Peyer's patch (tissue), 4 donors: ENCODE measurements around the gene RPL21. TPM values are rescaled to one million over a fixed set of nuclear protein-coding genes. Genes with fewer than 3 reads are reported as not detected.

Source experiments
- DNase-seq, 3 donors: peaks; one replicate each; pipeline ENCODE4 v3.0.0-alpha.2; 2017 to 2019
- H3K27ac ChIP-seq, 4 donors: fragments of 200-600 bp; sonication (generic); one replicate each; pipeline ENCODE4 v1.5.1; 2016 to 2019
- H3K27me3 ChIP-seq, 2 donors: fragments of 200-600 bp; sonication (generic); one replicate each; pipeline ENCODE4 v1.5.1; 2019
- H3K36me3 ChIP-seq, 3 donors: fragments of 200-600 bp; sonication (generic); one replicate each; pipeline ENCODE4 v1.5.1; 2016 to 2019
- H3K4me1 ChIP-seq, 4 donors: fragments of 200-600 bp; sonication (generic); one replicate each; pipeline ENCODE4 v1.5.1; 2016 to 2019
- H3K4me3 ChIP-seq, 4 donors: fragments of 200-600 bp; sonication (generic); 1 replicate in 3 of 4; 2 replicates in 1 of 4; pipeline ENCODE4 v1.5.1; 2016 to 2019; ENCODE audit warnings: mild to moderate bottlenecking in 1 of 4
- H3K9me3 ChIP-seq, 4 donors: fragments of 200-600 bp; sonication (generic); one replicate each; pipeline ENCODE4 v1.5.1; 2016 to 2019; ENCODE audit warnings: mild to moderate bottlenecking in 1 of 4
- POLR2A ChIP-seq, 2 donors: fragments of 450-650 bp; IDR thresholded peaks; one replicate each; pipeline ENCODE4 v1.5.1; 2017; ENCODE audit warnings: antibody characterized with exemption in 2 of 2, mild to moderate bottlenecking in 2 of 2, moderate library complexity in 2 of 2
- total RNA-seq, 4 donors: library from RNA; depleted of rRNA; stranded (reverse); fragments of >200 nt; gene quantifications; one replicate each; pipeline ENCODE4 v1.1.0, GENCODE V29; 2016
- TF ChIP-seq, protein P1 (sequence below), 6 experiments: fragments of 450-650 bp in 4 of 6; fragments of 200-600 bp in 2 of 6; sonication (generic) in 1 of 6; IDR thresholded peaks; one replicate each; pipeline ENCODE4 v1.5.1; 2017 to 2019; ENCODE audit warnings: antibody characterized with exemption in 6 of 6, mild to moderate bottlenecking in 3 of 6, moderate library complexity in 1 of 6

The RPL21 gene
- total RNA-seq, result 100 to 1,000 TPM; 179 to 828 (median 278) TPM

- Histone ChIP-seq H3K9me3 (no peaks in the 10 kb centered on the region), H3K4me1 (peaks cover 0 to 30% (median 0%) of the 10 kb centered on the region in 4 donors), H3K36me3 (peaks cover 0 to 26% (median 0%) of the 10 kb centered on the region in 3 donors), H3K27me3 (no peaks in the 10 kb centered on the region), H3K4me3 (peak within 1 kb of the TSS; percentile 72 to 97 (median 80)), H3K27ac (peak within 1 kb of the TSS; percentile 86 to 96 (median 91))
- TF ChIP-seq POLR2A (IDR thresholded peaks at IDR 0.05), result peak; percentile 68 to 80
- TF ChIP-seq, protein P1, sequence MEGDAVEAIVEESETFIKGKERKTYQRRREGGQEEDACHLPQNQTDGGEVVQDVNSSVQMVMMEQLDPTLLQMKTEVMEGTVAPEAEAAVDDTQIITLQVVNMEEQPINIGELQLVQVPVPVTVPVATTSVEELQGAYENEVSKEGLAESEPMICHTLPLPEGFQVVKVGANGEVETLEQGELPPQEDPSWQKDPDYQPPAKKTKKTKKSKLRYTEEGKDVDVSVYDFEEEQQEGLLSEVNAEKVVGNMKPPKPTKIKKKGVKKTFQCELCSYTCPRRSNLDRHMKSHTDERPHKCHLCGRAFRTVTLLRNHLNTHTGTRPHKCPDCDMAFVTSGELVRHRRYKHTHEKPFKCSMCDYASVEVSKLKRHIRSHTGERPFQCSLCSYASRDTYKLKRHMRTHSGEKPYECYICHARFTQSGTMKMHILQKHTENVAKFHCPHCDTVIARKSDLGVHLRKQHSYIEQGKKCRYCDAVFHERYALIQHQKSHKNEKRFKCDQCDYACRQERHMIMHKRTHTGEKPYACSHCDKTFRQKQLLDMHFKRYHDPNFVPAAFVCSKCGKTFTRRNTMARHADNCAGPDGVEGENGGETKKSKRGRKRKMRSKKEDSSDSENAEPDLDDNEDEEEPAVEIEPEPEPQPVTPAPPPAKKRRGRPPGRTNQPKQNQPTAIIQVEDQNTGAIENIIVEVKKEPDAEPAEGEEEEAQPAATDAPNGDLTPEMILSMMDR (IDR thresholded peaks at IDR 0.05), result peak in 1 of 6 experiments; percentile 6
- DNase-seq, result peak; percentile 95 to 98 (median 96)
Measured at GRCh38 chr13:27251166-27252091, at the start of gene RPL21. TSS of gene RPL21 (plus strand) at chr13:27251558. CDS start at chr13:27253777, 2,219 bp downstream.

- Histone ChIP-seq H3K4me3 (no peak overlapping the region), H3K9me3 (no peaks in the 10 kb centered on the region), H3K27me3 (no peaks in the 10 kb centered on the region), H3K27ac (no peak overlapping the region), H3K36me3 (no peaks in the 10 kb centered on the region), H3K4me1 (no peaks in the 10 kb centered on the region)
- DNase-seq, result no peak
- no peak for TF ChIP-seq POLR2A (IDR thresholded peaks at IDR 0.05)
- TF ChIP-seq, protein P1 (IDR thresholded peaks at IDR 0.05), result no peak
Measured at GRCh38 chr13:27201661-27202060, 49.7 kb upstream of the RPL21 start.

DNA sequence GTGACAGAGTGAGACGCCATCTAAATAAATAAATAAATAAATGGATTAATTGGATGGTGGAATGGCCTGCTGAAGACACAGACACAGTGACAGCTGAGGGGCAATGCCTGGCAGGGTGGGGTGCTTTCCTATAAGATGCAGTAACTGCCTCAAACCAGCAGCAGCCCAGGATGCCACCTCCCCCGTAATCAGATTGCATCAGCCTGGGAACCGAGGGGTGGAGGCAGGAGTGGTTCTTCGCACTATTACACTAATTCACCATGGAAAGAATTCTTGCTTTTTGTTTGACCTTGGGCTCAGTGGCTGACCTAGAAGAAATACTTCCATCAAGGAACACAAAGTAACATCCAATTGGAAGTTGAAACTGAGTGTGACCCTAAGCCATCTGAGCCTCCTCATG is 48.2 kb upstream of the RPL21 start:
- Histone ChIP-seq H3K4me3 (no peak overlapping the region), H3K27me3 (no peaks in the 10 kb centered on the region), H3K9me3 (no peaks in the 10 kb centered on the region), H3K4me1 (no peaks in the 10 kb centered on the region), H3K36me3 (no peaks in the 10 kb centered on the region), H3K27ac (no peak overlapping the region)
- no peak for DNase-seq
- no peak for TF ChIP-seq POLR2A (IDR thresholded peaks at IDR 0.05)
- TF ChIP-seq, protein P1 (IDR thresholded peaks at IDR 0.05), result no peak

- no peak for DNase-seq
- no peak overlapping the region for H3K4me3 ChIP-seq
- TF ChIP-seq POLR2A (IDR thresholded peaks at IDR 0.05), result no peak
- TF ChIP-seq, protein P1 (IDR thresholded peaks at IDR 0.05), result peak in 3 of 6 experiments; percentile 38 to 48 (median 47)
- no peaks in the 10 kb centered on the region for H3K36me3 ChIP-seq
- no peaks in the 10 kb centered on the region for H3K27me3 ChIP-seq
- no peaks in the 10 kb centered on the region for H3K9me3 ChIP-seq
- H3K27ac ChIP-seq, result no peak overlapping the region
- no peaks in the 10 kb centered on the region for H3K4me1 ChIP-seq
Measured at GRCh38 chr13:27203854-27204253, 47.5 kb upstream of the RPL21 start.

GRCh38 chr13:27208514-27208913 is 42.8 kb upstream of the RPL21 start:
- DNase-seq, result no peak
- Histone ChIP-seq H3K27me3 (no peaks in the 10 kb centered on the region), H3K9me3 (no peaks in the 10 kb centered on the region), H3K27ac (no peak overlapping the region), H3K36me3 (no peaks in the 10 kb centered on the region), H3K4me3 (no peak overlapping the region), H3K4me1 (no peaks in the 10 kb centered on the region)
- no peak for TF ChIP-seq POLR2A (IDR thresholded peaks at IDR 0.05)
- TF ChIP-seq, protein P1 (IDR thresholded peaks at IDR 0.05), result no peak
